ENCODE results near the gene ZNF169. TPM values are rescaled to one million over a fixed set of nuclear protein-coding genes. Genes with fewer than 3 reads are reported as not detected.

The ZNF169 gene
- total and polyA plus RNA-seq, 2 experiments from 2014 or later, result 3.1 to 7.9 TPM

- no peak for TF ChIP-seq CTCF (conservative IDR thresholded peaks at IDR 0.05; ENCODE audit: low read depth in 2 of 2)
Measured at GRCh38 chr9:94281101-94281500, 22.0 kb downstream of the ZNF169 start (continued).

GRCh38 chr9:94286116-94286515, 27.0 kb downstream of the ZNF169 start:
- DNase-seq (ENCODE audit: low spot score) (no peak), ATAC-seq (no peak)
- Histone ChIP-seq H3K4me2 (no peak overlapping the region), H3K9me2 (ENCODE audit: insufficient read depth) (no peaks in the 10 kb centered on the region), H2AFZ (no peak overlapping the region), H3K4me3 (no peak overlapping the region), H3K27me3 (ENCODE audit: insufficient read depth) (no peaks in the 10 kb centered on the region), H4K20me1 (replicated peaks; ENCODE audit: insufficient read depth) (no peaks in the 10 kb centered on the region), H3K27ac (ENCODE audit: low read depth) (no peak overlapping the region), H3K36me3 (ENCODE audit: insufficient read depth) (no peaks in the 10 kb centered on the region), H3F3A (replicated peaks; ENCODE audit: low read depth) (no peaks in the 10 kb centered on the region), H3K4me1 (ENCODE audit: insufficient read depth) (0 out of 2 replicates have a peak, but pooled peaks cover 3% of the 10 kb centered on the region), H3K79me2 (replicated peaks; ENCODE audit: insufficient read depth) (no peaks in the 10 kb centered on the region)
- Mint-ChIP-seq H3K27me3 (ENCODE audit: insufficient read depth, low read depth, poor library complexity) (peaks cover 1% of the 10 kb centered on the region), H3K4me1 (peaks cover 4% of the 10 kb centered on the region), H3K36me3 (ENCODE audit: low read depth) (peaks cover 31% of the 10 kb centered on the region), H3K9me3 (peaks cover 1% of the 10 kb centered on the region), H3K27ac (no peak overlapping the region), H3K4me3 (no peak overlapping the region)
- TF ChIP-seq EZH2 (IDR thresholded peaks at IDR 0.05; ENCODE audit: low read depth, unreplicated experiment) (no peak), ZNF331 (CRISPR knock-in tag; IDR thresholded peaks at IDR 0.05; ENCODE audit: low read depth) (no peak), POLR2AphosphoS5 (IDR thresholded peaks at IDR 0.05; ENCODE audit: low read depth) (no peak), STAT1 (IDR thresholded peaks at IDR 0.05; ENCODE audit: unreplicated experiment) (no peak), ZNF462 (CRISPR knock-in tag; IDR thresholded peaks at IDR 0.05) (no peak), ZNF114 (CRISPR knock-in tag; IDR thresholded peaks at IDR 0.05) (no peak), EZH2phosphoT487 (IDR thresholded peaks at IDR 0.05; ENCODE audit: unreplicated experiment) (no peak), CTCF (conservative IDR thresholded peaks at IDR 0.05; ENCODE audit: low read depth in 2 of 2) (no peak), NANOG (IDR thresholded peaks at IDR 0.05; ENCODE audit: borderline replicate concordance) (no peak), JUNB (IDR thresholded peaks at IDR 0.05; ENCODE audit: unreplicated experiment) (no peak), CREB1 (CRISPR knock-in tag; IDR thresholded peaks at IDR 0.05; ENCODE audit: low read depth) (no peak)
- TF ChIP-seq, protein P1, sequence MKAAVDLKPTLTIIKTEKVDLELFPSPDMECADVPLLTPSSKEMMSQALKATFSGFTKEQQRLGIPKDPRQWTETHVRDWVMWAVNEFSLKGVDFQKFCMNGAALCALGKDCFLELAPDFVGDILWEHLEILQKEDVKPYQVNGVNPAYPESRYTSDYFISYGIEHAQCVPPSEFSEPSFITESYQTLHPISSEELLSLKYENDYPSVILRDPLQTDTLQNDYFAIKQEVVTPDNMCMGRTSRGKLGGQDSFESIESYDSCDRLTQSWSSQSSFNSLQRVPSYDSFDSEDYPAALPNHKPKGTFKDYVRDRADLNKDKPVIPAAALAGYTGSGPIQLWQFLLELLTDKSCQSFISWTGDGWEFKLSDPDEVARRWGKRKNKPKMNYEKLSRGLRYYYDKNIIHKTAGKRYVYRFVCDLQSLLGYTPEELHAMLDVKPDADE (IDR thresholded peaks at IDR 0.05), result no peak
